SK-N-SH (cell line): ENCODE data around the gene TCFL5. TPM values are rescaled to one million over a fixed set of nuclear protein-coding genes. Genes with fewer than 3 reads are reported as not detected.

Source experiments
- CTCF ChIA-PET: fragments of 300-600, 350-600 bp; formaldehyde crosslinking; extraction: SDS; loops from one replicate; lab custom pipeline; 2021; lab: Yijun Ruan, JAX
- POLR2A ChIA-PET: fragments of 350-600 bp; sonication (Branson Sonifier 250); formaldehyde crosslinking; extraction: SDS; loops from one replicate; lab custom pipeline; 2020; ENCODE audit warnings: antibody characterized with exemption, inconsistent platforms; lab: Yijun Ruan, JAX
- DNase-seq: peaks from one replicate; pipeline ENCODE4 v3.0.0; 2012
- H2AFZ ChIP-seq: fragments of 200-600 bp; sonication (generic); 2 replicates; pipeline ENCODE4 v1.8.1; 2016; ENCODE audit warnings: antibody characterized with exemption, mild to moderate bottlenecking, low read depth
- H3F3A ChIP-seq: fragments of 200-600 bp; sonication (generic); replicated peaks from 2 replicates; pipeline ENCODE3; 2016; ENCODE audit warnings: antibody characterized with exemption, mild to moderate bottlenecking; ENCODE audit not compliant: insufficient read depth
- H3K27ac ChIP-seq, 2 experiments: fragments of 200-500 bp in 1 of 2; fragments of 200-600 bp in 1 of 2; sonication (Bioruptor generic) in 1 of 2; sonication (generic), shearing (Covaris generic) in 1 of 2; 2 replicates each; pipeline versions ENCODE4 v1.5.1 to v1.6.1; 2014 to 2016; ENCODE audit warnings: low read depth in 2 of 2, inconsistent platforms in 1 of 2, low read length in 1 of 2, mild to moderate bottlenecking in 1 of 2, mixed read lengths in 1 of 2
- H3K27me3 ChIP-seq: fragments of 200-600 bp; sonication (generic), shearing (Covaris generic); 2 replicates; pipeline ENCODE4 v1.6.1; 2016; ENCODE audit warnings: mixed run types; ENCODE audit not compliant: insufficient read depth
- H3K36me3 ChIP-seq, 2 experiments: fragments of 200-500 bp in 1 of 2; fragments of 200-600 bp in 1 of 2; sonication (Bioruptor generic) in 1 of 2; sonication (generic) in 1 of 2; replicated peaks in 1 of 2; 2 replicates each; pipeline versions ENCODE3 to v1.5.1; 2014 to 2016; ENCODE audit warnings: low read length in 1 of 2, mild to moderate bottlenecking in 1 of 2; ENCODE audit not compliant: insufficient read depth in 2 of 2, control insufficient read depth in 1 of 2
- H3K4me1 ChIP-seq, 2 experiments: fragments of 200-500 bp in 1 of 2; fragments of 200-600 bp in 1 of 2; sonication (Bioruptor generic) in 1 of 2; sonication (generic), shearing (Covaris generic) in 1 of 2; 2 replicates each; pipeline versions ENCODE4 v1.5.1 to v1.6.1; 2014 to 2016; ENCODE audit warnings: low read depth in 1 of 2, low read length in 1 of 2, mixed run types in 1 of 2; ENCODE audit not compliant: insufficient read depth in 2 of 2, control insufficient read depth in 1 of 2
- H3K4me2 ChIP-seq: fragments of 200-600 bp; sonication (generic), shearing (Covaris generic); 2 replicates; pipeline ENCODE4 v1.6.1; 2017; ENCODE audit warnings: mixed run types
- H3K4me3 ChIP-seq, 2 experiments: fragments of 200-500 bp in 1 of 2; fragments of 200-600 bp in 1 of 2; sonication (Bioruptor generic) in 1 of 2; sonication (generic), shearing (Covaris generic) in 1 of 2; 2 replicates each; pipeline versions ENCODE4 v1.5.1 to v1.8.1; 2014 to 2016; ENCODE audit warnings: low read depth in 2 of 2, inconsistent platforms in 1 of 2, low read length in 1 of 2, mild to moderate bottlenecking in 1 of 2, mixed read lengths in 1 of 2, moderate library complexity in 1 of 2
- H3K79me2 ChIP-seq: fragments of 200-600 bp; sonication (generic); 2 replicates; pipeline ENCODE4 v1.8.1; 2017; ENCODE audit warnings: mild to moderate bottlenecking; ENCODE audit not compliant: insufficient read depth
- H3K9ac ChIP-seq: fragments of 200-600 bp; sonication (generic); 2 replicates; pipeline ENCODE4 v1.6.1; 2017; ENCODE audit warnings: mixed run types
- H3K9me2 ChIP-seq: fragments of 200-600 bp; sonication (generic); 2 replicates; pipeline ENCODE4 v1.6.1; 2017; ENCODE audit warnings: mixed run types
- H3K9me3 ChIP-seq: fragments of 200-600 bp; sonication (generic); 2 replicates; pipeline ENCODE4 v1.6.1; 2017; ENCODE audit warnings: mixed run types, mild to moderate bottlenecking, moderate library complexity
- H4K20me1 ChIP-seq: fragments of 200-600 bp; sonication (generic); 2 replicates; pipeline ENCODE4 v1.6.1; 2017; ENCODE audit warnings: mild to moderate bottlenecking, mixed run types; ENCODE audit not compliant: insufficient read depth
- ELF1 ChIP-seq: IDR thresholded peaks from 2 replicates; pipeline ENCODE4 v1.4.0; 2012
- FOXJ3 ChIP-seq: sonication (generic); formaldehyde crosslinking; IDR thresholded peaks from 2 replicates; pipeline ENCODE4 v1.5.1; 2020; ENCODE audit warnings: mild to moderate bottlenecking, missing genetic modification reagents
- RXRA ChIP-seq: IDR thresholded peaks from 2 replicates; pipeline ENCODE4 v1.4.0; 2012; ENCODE audit warnings: low read depth, mild to moderate bottlenecking, borderline replicate concordance
- WGBS: methylation state at CpG from one replicate; pipeline ENCODE4 v1.1.6; 2017; ENCODE audit warnings: low lambda C conversion rate; 5-methylcytosine and 5-hydroxymethylcytosine counted together
- polyA plus RNA-seq, 3 experiments: library from polyadenylated mRNA; depleted of rRNA; stranded (reverse); fragments of >200 nt; gene quantifications; 2 replicates each; pipeline ENCODE4 v1.2.3, GENCODE V29; 2012
- TF ChIP-seq, protein P1 (sequence below): IDR thresholded peaks from 2 replicates; pipeline ENCODE4 v1.4.0; 2012; ENCODE audit warnings: low read depth
- TF ChIP-seq, protein P2 (sequence below): IDR thresholded peaks from 2 replicates; pipeline ENCODE4 v1.6.1; 2012; ENCODE audit warnings: mild to moderate bottlenecking, low read depth, low read length, moderate library complexity

TCFL5 gene
- polyA plus RNA-seq, 1 of the 3 experiments (the other 2 are of a cell fraction): 10.1 TPM

DNA sequence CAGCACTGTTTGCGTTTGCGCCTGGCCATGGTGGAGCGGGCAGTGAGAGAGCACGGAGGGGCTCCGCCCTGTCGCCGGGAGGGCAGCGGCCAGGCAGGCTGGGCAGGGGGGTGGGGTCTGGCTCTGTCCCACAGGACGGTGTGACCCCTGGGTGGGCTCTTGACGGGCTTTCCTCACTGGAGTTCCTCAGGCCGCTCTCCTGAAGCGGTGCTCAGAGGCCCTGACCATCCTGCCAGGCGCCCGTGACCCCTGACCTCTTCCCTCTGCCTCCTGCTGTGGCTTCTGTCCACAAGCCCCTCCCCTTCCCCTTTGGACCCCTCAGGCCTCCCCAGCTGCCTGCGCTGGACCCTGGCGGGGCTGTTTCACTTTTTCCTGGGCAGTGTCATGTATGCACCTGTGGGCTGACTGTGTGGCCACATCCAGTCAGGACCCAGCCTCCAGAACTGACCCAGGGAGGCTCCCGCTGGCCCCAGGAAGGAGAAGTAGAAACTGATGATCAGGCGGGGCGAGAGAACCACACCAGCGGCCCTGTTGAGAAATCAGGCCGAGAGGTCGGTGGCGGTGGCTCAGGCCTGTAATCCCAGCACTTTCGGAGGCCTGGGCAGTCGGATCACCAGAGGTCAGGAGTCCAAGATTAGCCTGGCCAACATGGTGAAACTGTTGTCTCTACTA is 55.8 kb downstream of the TCFL5 start:
- Histone ChIP-seq H3K27ac (peak overlapping the region in 1 of 2 experiments; percentile 39; a peak in 1 of 4 replicates), H3K79me2 (peaks cover 30% of the 10 kb centered on the region), H3K27me3 (no peaks in the 10 kb centered on the region), H3K9me3 (no peaks in the 10 kb centered on the region), H3K36me3 (peaks cover 15 to 31% of the 10 kb centered on the region in 2 experiments), H3K4me3 (peak overlapping the region; percentile 85 to 92), H3F3A (peaks cover 12% of the 10 kb centered on the region), H3K4me1 (peaks cover 10 to 27% of the 10 kb centered on the region in 2 experiments; a peak in 2 of 4 replicates), H3K9me2 (no peaks in the 10 kb centered on the region), H2AFZ (no peak overlapping the region), H3K9ac (peak overlapping the region; percentile 80), H4K20me1 (peaks cover 30% of the 10 kb centered on the region), H3K4me2 (peak overlapping the region; percentile 96)
- WGBS: 51% methylated on average over 24 of the region's 25 CpGs
- no peak for TF ChIP-seq FOXJ3
- TF ChIP-seq, protein P1, sequence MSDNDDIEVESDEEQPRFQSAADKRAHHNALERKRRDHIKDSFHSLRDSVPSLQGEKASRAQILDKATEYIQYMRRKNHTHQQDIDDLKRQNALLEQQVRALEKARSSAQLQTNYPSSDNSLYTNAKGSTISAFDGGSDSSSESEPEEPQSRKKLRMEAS: peak; percentile 3; the same call in 1 of the 2 replicates
- no peak for DNase-seq
- CTCF ChIA-PET: interaction anchor here (2.6 kb wide), 1 partner anchor 9 kb away, joined by 13 read pairs; no protein-coding TSS in a partner anchor
- POLR2A ChIA-PET: no interaction called here

DNA sequence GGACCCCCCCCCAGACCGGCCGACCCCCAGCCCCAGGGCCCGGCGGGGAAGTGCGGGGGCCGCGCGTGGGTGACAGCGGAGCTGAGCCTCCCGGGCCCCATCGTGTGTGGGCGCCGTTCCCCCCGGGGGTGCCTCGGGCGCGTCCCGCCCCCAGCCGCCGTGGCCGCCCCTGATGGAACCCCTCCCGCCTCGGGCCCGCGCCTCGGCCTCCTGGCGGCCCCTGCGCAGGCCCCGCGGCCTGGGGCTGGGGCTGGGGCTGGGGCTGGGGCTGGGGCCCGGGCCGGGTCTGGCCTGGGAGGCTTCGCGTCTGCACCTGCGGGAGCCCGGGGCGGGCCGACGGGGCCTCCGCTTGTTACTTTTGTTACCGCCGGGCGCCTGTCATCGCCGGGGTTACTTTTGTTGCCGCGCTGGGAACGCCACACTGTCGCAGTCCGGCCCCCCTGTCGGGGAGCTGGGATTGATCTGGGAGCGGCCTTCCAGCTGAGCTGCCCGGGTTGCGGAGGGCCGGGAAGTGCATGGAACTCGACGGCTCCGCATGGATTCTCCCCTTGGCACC is 56.4 kb downstream of the TCFL5 start:
- ChIA-PET CTCF (interaction anchor here (2.6 kb wide), 1 partner anchor 10 kb away, joined by 13 read pairs; no protein-coding TSS in a partner anchor), POLR2A (interaction anchor here (1.0 kb wide), 1 partner anchor 14 kb away, joined by 3 read pairs; no protein-coding TSS in a partner anchor)
- Histone ChIP-seq H3K4me1 (peaks cover 10 to 27% of the 10 kb centered on the region in 2 experiments; a peak in 2 of 4 replicates), H4K20me1 (peaks cover 30% of the 10 kb centered on the region), H3K9me2 (no peaks in the 10 kb centered on the region), H2AFZ (no peak overlapping the region), H3K36me3 (peaks cover 19 to 31% of the 10 kb centered on the region in 2 experiments), H3K9ac (peak overlapping the region; percentile 80), H3K4me3 (peak overlapping the region; percentile 85 to 92), H3F3A (peaks cover 12% of the 10 kb centered on the region), H3K79me2 (peaks cover 30% of the 10 kb centered on the region), H3K9me3 (no peaks in the 10 kb centered on the region), H3K27ac (peak overlapping the region in 1 of 2 experiments; percentile 39; a peak in 1 of 4 replicates), H3K4me2 (peak overlapping the region; percentile 96), H3K27me3 (no peaks in the 10 kb centered on the region)
- WGBS: 0% methylated on average over 11 of the region's 58 CpGs
- peak; percentile 69 for DNase-seq
- TF ChIP-seq, protein P2, sequence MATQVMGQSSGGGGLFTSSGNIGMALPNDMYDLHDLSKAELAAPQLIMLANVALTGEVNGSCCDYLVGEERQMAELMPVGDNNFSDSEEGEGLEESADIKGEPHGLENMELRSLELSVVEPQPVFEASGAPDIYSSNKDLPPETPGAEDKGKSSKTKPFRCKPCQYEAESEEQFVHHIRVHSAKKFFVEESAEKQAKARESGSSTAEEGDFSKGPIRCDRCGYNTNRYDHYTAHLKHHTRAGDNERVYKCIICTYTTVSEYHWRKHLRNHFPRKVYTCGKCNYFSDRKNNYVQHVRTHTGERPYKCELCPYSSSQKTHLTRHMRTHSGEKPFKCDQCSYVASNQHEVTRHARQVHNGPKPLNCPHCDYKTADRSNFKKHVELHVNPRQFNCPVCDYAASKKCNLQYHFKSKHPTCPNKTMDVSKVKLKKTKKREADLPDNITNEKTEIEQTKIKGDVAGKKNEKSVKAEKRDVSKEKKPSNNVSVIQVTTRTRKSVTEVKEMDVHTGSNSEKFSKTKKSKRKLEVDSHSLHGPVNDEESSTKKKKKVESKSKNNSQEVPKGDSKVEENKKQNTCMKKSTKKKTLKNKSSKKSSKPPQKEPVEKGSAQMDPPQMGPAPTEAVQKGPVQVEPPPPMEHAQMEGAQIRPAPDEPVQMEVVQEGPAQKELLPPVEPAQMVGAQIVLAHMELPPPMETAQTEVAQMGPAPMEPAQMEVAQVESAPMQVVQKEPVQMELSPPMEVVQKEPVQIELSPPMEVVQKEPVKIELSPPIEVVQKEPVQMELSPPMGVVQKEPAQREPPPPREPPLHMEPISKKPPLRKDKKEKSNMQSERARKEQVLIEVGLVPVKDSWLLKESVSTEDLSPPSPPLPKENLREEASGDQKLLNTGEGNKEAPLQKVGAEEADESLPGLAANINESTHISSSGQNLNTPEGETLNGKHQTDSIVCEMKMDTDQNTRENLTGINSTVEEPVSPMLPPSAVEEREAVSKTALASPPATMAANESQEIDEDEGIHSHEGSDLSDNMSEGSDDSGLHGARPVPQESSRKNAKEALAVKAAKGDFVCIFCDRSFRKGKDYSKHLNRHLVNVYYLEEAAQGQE: no peak
- TF ChIP-seq RXRA: no peak
- TF ChIP-seq, protein P1: 0 out of 2 replicates have a peak, but pooled peaks have one; percentile 16
- TF ChIP-seq ELF1: no peak
